Thyroid gland (tissue), 4 donors: Measurements from ENCODE around the gene MGP. TPM values are rescaled to one million over a fixed set of nuclear protein-coding genes. Genes with fewer than 3 reads are reported as not detected.

Experiments used
- DNase-seq, 2 donors: peaks; one replicate each; pipeline ENCODE4 v3.0.0-alpha.2; 2019
- H3K27ac ChIP-seq, 3 donors: fragments of 200-600 bp; sonication (generic); 1 replicate in 2 of 3; 2 replicates in 1 of 3; pipeline ENCODE4 v1.5.1; 2016 to 2019; ENCODE audit warnings: mild to moderate bottlenecking in 1 of 3, moderate library complexity in 1 of 3
- H3K27me3 ChIP-seq: fragments of 200-600 bp; sonication (generic); one replicate; pipeline ENCODE4 v1.5.1; 2019
- H3K36me3 ChIP-seq, 2 donors: fragments of 200-600 bp; sonication (generic); one replicate each; pipeline ENCODE4 v1.5.1; 2016 to 2019
- H3K4me1 ChIP-seq, 2 donors: fragments of 200-600 bp; sonication (generic); one replicate each; pipeline ENCODE4 v1.5.1; 2017 to 2019
- H3K4me3 ChIP-seq, 3 donors: fragments of 200-600 bp; sonication (generic); replicated peaks in 1 of 3; 1 replicate in 2 of 3; 2 replicates in 1 of 3; pipeline ENCODE4 v1.5.1; 2016; ENCODE audit warnings: mild to moderate bottlenecking in 1 of 3
- H3K9me3 ChIP-seq: fragments of 200-600 bp; sonication (generic); one replicate; pipeline ENCODE4 v1.5.1; 2017
- POLR2A ChIP-seq, 2 donors: fragments of 450-650 bp; IDR thresholded peaks; one replicate each; pipeline ENCODE4 v1.6.1; 2017; ENCODE audit warnings: antibody characterized with exemption in 2 of 2, mild to moderate bottlenecking in 2 of 2, moderate library complexity in 1 of 2
- WGBS, 2 donors: methylation state at CpG; one replicate each; pipeline ENCODE4 v1.1.5; 2017; 5-methylcytosine and 5-hydroxymethylcytosine counted together
- intact Hi-C: fragments of 100-400 bp; cut with DNase I; formaldehyde crosslinking; loops from one replicate; pipeline ENCODE4 v1.15.1; 2023
- total RNA-seq, 4 donors: library from RNA; depleted of rRNA; stranded (reverse); fragments of >200 nt; gene quantifications; one replicate each; pipeline ENCODE4 v1.2.3, GENCODE V29; 2016
- TF ChIP-seq, protein P1 (sequence below), 6 experiments: fragments of 200-600 bp in 3 of 6; fragments of 450-650 bp in 3 of 6; sonication (generic) in 3 of 6; IDR thresholded peaks; one replicate each; pipeline ENCODE4 v1.5.1; 2016 to 2019; ENCODE audit warnings: antibody characterized with exemption in 6 of 6, mild to moderate bottlenecking in 2 of 6, inconsistent platforms in 1 of 6, moderate library complexity in 1 of 6

Gene MGP
- total RNA-seq, 4 donors from 2014 or later, result 319 to 1,014 (median 397) TPM

GRCh38 chr12:14878488-14878887, 7.2 kb downstream of the MGP start:
- Histone ChIP-seq H3K36me3 (peaks cover 0 to 7% of the 10 kb centered on the region in 2 donors), H3K9me3 (no peaks in the 10 kb centered on the region), H3K4me1 (peaks cover 0 to 1% of the 10 kb centered on the region in 2 donors), H3K27me3 (no peaks in the 10 kb centered on the region), H3K4me3 (no peak overlapping the region), H3K27ac (no peak overlapping the region)
- intact Hi-C loops, result no loop called here
- WGBS, 2 donors, result 92 to 100% methylated on average over 1 of the region's 1 CpG
- TF ChIP-seq, protein P1, sequence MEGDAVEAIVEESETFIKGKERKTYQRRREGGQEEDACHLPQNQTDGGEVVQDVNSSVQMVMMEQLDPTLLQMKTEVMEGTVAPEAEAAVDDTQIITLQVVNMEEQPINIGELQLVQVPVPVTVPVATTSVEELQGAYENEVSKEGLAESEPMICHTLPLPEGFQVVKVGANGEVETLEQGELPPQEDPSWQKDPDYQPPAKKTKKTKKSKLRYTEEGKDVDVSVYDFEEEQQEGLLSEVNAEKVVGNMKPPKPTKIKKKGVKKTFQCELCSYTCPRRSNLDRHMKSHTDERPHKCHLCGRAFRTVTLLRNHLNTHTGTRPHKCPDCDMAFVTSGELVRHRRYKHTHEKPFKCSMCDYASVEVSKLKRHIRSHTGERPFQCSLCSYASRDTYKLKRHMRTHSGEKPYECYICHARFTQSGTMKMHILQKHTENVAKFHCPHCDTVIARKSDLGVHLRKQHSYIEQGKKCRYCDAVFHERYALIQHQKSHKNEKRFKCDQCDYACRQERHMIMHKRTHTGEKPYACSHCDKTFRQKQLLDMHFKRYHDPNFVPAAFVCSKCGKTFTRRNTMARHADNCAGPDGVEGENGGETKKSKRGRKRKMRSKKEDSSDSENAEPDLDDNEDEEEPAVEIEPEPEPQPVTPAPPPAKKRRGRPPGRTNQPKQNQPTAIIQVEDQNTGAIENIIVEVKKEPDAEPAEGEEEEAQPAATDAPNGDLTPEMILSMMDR (IDR thresholded peaks at IDR 0.05), result no peak
- no peak for TF ChIP-seq POLR2A (IDR thresholded peaks at IDR 0.05)
- no peak for DNase-seq

DNA sequence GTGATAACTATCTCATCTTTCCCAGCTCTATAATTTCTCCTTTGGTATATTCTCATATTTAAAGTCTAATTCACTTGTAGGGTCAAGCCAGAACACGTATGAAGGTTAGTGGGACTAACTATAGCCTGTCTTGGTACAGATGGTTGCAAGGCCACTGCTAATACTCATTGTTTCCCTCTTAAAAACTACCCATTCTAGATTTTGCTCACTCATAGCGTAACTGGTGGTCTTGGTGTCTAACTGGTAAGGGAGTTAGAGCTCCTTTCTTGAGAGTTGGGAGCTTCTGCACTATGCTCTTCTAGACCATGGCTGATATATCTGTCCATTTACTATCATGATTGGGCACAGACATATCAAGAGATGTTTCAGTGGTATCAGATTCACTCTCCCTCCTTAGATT, 8.8 kb downstream of the MGP start:
- intact Hi-C loops, result no loop called here
- no peaks in the 10 kb centered on the region for H3K9me3 ChIP-seq
- no peaks in the 10 kb centered on the region for H3K27me3 ChIP-seq
- no peaks in the 10 kb centered on the region for H3K4me1 ChIP-seq
- DNase-seq, result no peak
- TF ChIP-seq POLR2A (IDR thresholded peaks at IDR 0.05), result no peak
- 47 to 51% methylated on average over 2 of the region's 2 CpGs for WGBS, 2 donors
- no peak overlapping the region for H3K4me3 ChIP-seq
- no peak overlapping the region for H3K27ac ChIP-seq
- peaks cover 0 to 2% of the 10 kb centered on the region in 2 donors for H3K36me3 ChIP-seq

GRCh38 chr12:14874882-14875281, 10.8 kb downstream of the MGP start:
- Histone ChIP-seq H3K36me3 (no peaks in the 10 kb centered on the region), H3K27me3 (no peaks in the 10 kb centered on the region), H3K27ac (no peak overlapping the region), H3K4me3 (no peak overlapping the region), H3K9me3 (no peaks in the 10 kb centered on the region), H3K4me1 (no peaks in the 10 kb centered on the region)
- TF ChIP-seq, protein P1 (IDR thresholded peaks at IDR 0.05), result no peak
- no peak for TF ChIP-seq POLR2A (IDR thresholded peaks at IDR 0.05)
- intact Hi-C loops, result no loop called here
- no peak for DNase-seq
- 83 to 85% methylated on average over 3 of the region's 3 CpGs for WGBS, 2 donors

DNA sequence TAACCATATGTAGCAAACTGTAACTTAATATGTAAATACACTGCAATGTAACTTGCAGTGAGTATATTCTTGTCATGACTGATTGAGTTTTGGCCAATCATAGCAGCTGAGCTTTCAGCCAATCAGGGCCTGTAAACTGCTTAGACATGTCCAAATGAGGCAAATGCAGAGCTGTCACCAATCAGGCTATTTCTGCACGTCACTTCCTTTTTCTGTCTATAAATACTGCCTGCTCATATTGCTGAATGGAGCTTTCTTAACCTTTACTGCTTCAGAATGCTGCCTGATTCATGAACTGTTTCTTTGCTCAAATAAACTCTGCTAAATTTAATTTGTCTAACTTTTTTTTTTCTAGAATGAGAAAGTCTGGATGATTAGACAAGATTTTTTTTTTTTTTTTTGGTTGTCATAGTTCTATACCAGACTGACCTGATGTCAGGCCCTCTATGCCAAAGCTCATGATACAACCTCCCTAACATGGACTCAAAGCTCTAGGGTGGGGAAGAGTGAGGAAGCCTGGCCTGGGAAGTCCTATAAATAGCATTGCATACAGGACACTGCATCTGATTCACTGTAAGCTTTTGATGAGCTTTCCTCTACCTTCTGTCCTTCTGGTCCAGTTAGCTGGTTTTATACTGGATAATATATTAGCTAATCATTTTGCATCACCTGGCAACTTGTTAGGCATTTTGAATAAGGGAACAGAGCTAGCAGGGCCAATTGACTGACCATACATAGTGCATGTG, 12.0 kb downstream of the MGP start:
- H3K27me3 ChIP-seq, result no peaks in the 10 kb centered on the region
- TF ChIP-seq POLR2A (IDR thresholded peaks at IDR 0.05), result no peak
- TF ChIP-seq, protein P1 (IDR thresholded peaks at IDR 0.05), result no peak
- DNase-seq, result no peak
- peaks cover 3 to 5% of the 10 kb centered on the region in 2 donors for H3K4me1 ChIP-seq
- H3K9me3 ChIP-seq, result no peaks in the 10 kb centered on the region
- no peak overlapping the region for H3K4me3 ChIP-seq
- H3K36me3 ChIP-seq, result no peaks in the 10 kb centered on the region
- intact Hi-C loops, result no loop called here
- no peak overlapping the region for H3K27ac ChIP-seq
- WGBS, 2 donors, result 78 to 88% methylated on average over 1 of the region's 1 CpG

DNA sequence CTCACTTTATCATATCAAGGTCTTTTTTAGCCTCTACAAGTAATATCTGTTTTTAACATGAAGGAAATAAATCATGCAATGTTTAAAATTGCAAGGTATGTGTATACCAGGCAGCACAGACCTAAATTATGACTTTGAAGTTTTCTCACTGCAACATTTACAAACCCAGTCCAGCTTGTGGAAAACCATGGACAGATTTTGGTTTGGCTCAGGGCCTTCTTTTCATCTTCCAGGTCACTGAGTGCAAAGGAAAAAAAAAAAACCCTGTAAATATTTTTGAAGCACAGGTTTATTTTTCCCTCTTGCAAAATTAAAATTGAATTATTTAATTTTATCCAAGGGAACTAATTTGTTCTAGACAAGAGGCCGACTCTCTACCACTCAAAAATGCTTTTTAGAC, 13.8 kb downstream of the MGP start:
- H3K27me3 ChIP-seq, result no peaks in the 10 kb centered on the region
- WGBS, 2 donors, result 95 to 97% methylated on average over 1 of the region's 1 CpG
- H3K4me1 ChIP-seq, result peaks cover 3 to 5% of the 10 kb centered on the region in 2 donors
- no peak for TF ChIP-seq POLR2A (IDR thresholded peaks at IDR 0.05)
- TF ChIP-seq, protein P1 (IDR thresholded peaks at IDR 0.05), result no peak
- H3K9me3 ChIP-seq, result no peaks in the 10 kb centered on the region
- H3K4me3 ChIP-seq, result no peak overlapping the region
- H3K27ac ChIP-seq, result no peak overlapping the region
- H3K36me3 ChIP-seq, result no peaks in the 10 kb centered on the region
- intact Hi-C loops, result no loop called here
- no peak for DNase-seq
